SHP77 treated with DMSO at 0.1 percent for 48 hours (cell line): ENCODE results near the gene FANCF.
"Not testable (repeated sequence)": the region's sequence is repeated elsewhere in the genome, so short reads cannot be mapped to it uniquely, and the experiment has no call there.

ENCODE experiments used
- DNase-seq: peaks from one replicate; lab custom pipeline; 2025; lab: John Stamatoyannopoulos, UW

Gene FANCF

GRCh38 chr11:22625448-22626287 lies at the start of gene FANCF:
TSS of gene FANCF (minus strand) at chr11:22625823. CDS start at chr11:22625810, 13 bp downstream.
- peak; percentile 69 for DNase-seq

- DNase-seq: no peak
Observed at GRCh38 chr11:22674470-22675439, 49.1 kb upstream of the FANCF start.

- DNase-seq: no peak
Observed at GRCh38 chr11:22671751-22672150, 46.1 kb upstream of the FANCF start.

GRCh38 chr11:22670830-22671229 lies 45.2 kb upstream of the FANCF start:
- DNase-seq: no peak

- no peak for DNase-seq
Observed at GRCh38 chr11:22669368-22669767, 43.7 kb upstream of the FANCF start.

- DNase-seq: no peak
Observed at GRCh38 chr11:22668005-22668796, 42.6 kb upstream of the FANCF start.

GRCh38 chr11:22666688-22667439 lies 41.2 kb upstream of the FANCF start:
- DNase-seq: no peak

- DNase-seq: no peak
Observed at GRCh38 chr11:22666325-22666687, 40.7 kb upstream of the FANCF start, which contains the start of gene GAS2. TSS of gene GAS2 (plus strand) at chr11:22666611. CDS start at chr11:22674870, 8,259 bp downstream.

- no peak for DNase-seq
Observed at GRCh38 chr11:22659783-22660182, 34.2 kb upstream of the FANCF start.

- DNase-seq: no peak
Observed at GRCh38 chr11:22657101-22657694, 31.6 kb upstream of the FANCF start.

- no peak for DNase-seq
Observed at GRCh38 chr11:22656130-22656529, 30.5 kb upstream of the FANCF start.

- DNase-seq: not testable (repeated sequence)
Observed at GRCh38 chr11:22652346-22652745, 26.7 kb upstream of the FANCF start.

- DNase-seq: no peak
Observed at GRCh38 chr11:22641559-22641958, 15.9 kb upstream of the FANCF start.

GRCh38 chr11:22640862-22641261 lies 15.2 kb upstream of the FANCF start:
- DNase-seq: no peak

GRCh38 chr11:22635689-22636088 lies 10.1 kb upstream of the FANCF start:
- DNase-seq: no peak

- DNase-seq: peak; percentile 57
Observed at GRCh38 chr11:22634897-22635629, 9.4 kb upstream of the FANCF start.

GRCh38 chr11:22633354-22633902 lies 7.8 kb upstream of the FANCF start:
- DNase-seq: no peak

- DNase-seq: no peak
Observed at GRCh38 chr11:22627421-22627820, 1.8 kb upstream of the FANCF start.

- DNase-seq: no peak
Observed at GRCh38 chr11:22626573-22627239, 1.1 kb upstream of the FANCF start.
